ENCODE data around the gene GABARAPL2. TPM values are rescaled to one million over a fixed set of nuclear protein-coding genes. Genes with fewer than 3 reads are reported as not detected.

Gene GABARAPL2, protein sequence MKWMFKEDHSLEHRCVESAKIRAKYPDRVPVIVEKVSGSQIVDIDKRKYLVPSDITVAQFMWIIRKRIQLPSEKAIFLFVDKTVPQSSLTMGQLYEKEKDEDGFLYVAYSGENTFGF
- total RNA-seq: 75.0 and 79.0 TPM in 2 replicates
- long read RNA-seq, transcript GABARAPL2-201 (4 exons, 1,002 nt): major isoform, 63 of 65 reads
- long read RNA-seq, partial matches to known transcripts: 0 of 65 reads
- long read RNA-seq, other reads (novel, unspliced or antisense): 0 of 65 reads

DNA sequence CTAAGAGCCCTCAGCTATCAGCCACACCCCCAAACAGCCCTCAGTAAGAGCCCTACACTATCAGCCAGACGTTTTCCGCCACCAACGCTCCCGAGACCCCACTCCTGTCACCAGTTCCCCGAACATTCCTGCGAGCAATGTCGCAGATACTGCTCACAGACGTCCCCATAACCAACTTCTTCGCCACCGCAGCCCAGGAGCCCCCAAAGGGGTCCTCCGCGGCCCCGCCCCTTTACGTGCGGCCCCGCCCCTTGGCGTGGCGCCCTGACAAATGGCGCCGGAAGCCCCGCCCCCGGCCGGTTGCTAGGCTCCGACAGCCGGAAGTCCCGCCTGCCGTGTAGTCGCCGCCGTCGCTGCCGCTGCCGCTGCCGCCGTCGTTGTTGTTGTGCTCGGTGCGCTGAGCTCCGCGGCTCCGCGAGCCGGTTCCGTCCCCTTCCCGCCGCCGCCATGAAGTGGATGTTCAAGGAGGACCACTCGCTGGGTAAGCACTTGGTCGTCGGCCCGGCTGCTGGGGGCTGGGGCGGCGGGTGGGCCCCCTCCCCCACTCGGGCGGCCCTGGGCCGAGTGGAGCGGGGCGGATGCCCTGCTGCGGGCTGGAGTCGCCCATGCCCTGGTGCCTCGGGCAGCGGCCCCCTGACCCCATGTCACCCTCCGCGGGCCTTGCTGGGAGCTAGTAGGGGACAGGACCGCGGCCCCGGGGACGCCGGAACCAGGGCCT is at the start of gene GABARAPL2:
Gene GABARAPL2, plus strand, starts transcription at position 340 of the 718 bp plus-strand sequence. Its CDS starts 108 bp downstream, at position 448.
- peak within 1 kb of the TSS; percentile 100 for H3K4me3 Mint-ChIP-seq (ENCODE audit: low read depth)
- H3K36me3 Mint-ChIP-seq (ENCODE audit: insufficient read depth): peaks cover under 1% of the 10 kb centered on the region
- peak within 1 kb of the TSS; percentile 95 for H3K27ac Mint-ChIP-seq

DNA sequence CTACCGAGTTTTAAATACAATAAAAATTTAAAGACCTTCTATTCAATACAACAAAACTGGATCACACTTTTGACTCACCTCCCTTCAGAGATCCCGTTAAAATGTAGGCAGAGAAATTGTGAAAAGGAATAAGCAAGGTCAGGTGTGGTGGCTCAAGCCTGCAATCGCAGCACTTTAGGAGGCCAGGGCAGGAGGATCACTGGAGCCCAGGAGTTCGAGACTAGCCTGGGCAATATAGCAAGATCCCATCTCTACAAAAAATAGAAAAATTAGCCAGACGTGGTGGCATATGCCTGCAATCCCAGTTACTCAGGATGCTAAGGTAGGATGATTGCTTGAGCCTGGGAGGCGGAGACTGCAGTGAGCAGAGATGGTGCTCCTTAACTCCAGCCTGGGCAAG is 47.0 kb upstream of the GABARAPL2 start:
- DNase-seq (ENCODE audit: low spot score, unreplicated experiment): no peak
- TF ChIP-seq, protein P1, sequence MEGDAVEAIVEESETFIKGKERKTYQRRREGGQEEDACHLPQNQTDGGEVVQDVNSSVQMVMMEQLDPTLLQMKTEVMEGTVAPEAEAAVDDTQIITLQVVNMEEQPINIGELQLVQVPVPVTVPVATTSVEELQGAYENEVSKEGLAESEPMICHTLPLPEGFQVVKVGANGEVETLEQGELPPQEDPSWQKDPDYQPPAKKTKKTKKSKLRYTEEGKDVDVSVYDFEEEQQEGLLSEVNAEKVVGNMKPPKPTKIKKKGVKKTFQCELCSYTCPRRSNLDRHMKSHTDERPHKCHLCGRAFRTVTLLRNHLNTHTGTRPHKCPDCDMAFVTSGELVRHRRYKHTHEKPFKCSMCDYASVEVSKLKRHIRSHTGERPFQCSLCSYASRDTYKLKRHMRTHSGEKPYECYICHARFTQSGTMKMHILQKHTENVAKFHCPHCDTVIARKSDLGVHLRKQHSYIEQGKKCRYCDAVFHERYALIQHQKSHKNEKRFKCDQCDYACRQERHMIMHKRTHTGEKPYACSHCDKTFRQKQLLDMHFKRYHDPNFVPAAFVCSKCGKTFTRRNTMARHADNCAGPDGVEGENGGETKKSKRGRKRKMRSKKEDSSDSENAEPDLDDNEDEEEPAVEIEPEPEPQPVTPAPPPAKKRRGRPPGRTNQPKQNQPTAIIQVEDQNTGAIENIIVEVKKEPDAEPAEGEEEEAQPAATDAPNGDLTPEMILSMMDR (IDR thresholded peaks at IDR 0.05; ENCODE audit: unreplicated experiment): no peak
- Mint-ChIP-seq H3K4me1 (ENCODE audit: low read depth) (peaks cover 9% of the 10 kb centered on the region), H3K27ac (no peak overlapping the region), H3K9me3 (ENCODE audit: low read depth) (no peaks in the 10 kb centered on the region), H3K4me3 (ENCODE audit: low read depth) (no peak overlapping the region), H3K27me3 (no peaks in the 10 kb centered on the region), H3K36me3 (ENCODE audit: insufficient read depth) (no peaks in the 10 kb centered on the region)

More for the DNA sequence above, at the start of gene GABARAPL2:
- TF ChIP-seq, protein P1 (IDR thresholded peaks at IDR 0.05; ENCODE audit: unreplicated experiment): no peak
- DNase-seq (ENCODE audit: low spot score, unreplicated experiment): peak; percentile 89
- peaks cover 14% of the 10 kb centered on the region for H3K4me1 Mint-ChIP-seq (ENCODE audit: low read depth)
- H3K27me3 Mint-ChIP-seq: peaks cover 14% of the 10 kb centered on the region
- H3K9me3 Mint-ChIP-seq (ENCODE audit: low read depth): no peaks in the 10 kb centered on the region

DNA sequence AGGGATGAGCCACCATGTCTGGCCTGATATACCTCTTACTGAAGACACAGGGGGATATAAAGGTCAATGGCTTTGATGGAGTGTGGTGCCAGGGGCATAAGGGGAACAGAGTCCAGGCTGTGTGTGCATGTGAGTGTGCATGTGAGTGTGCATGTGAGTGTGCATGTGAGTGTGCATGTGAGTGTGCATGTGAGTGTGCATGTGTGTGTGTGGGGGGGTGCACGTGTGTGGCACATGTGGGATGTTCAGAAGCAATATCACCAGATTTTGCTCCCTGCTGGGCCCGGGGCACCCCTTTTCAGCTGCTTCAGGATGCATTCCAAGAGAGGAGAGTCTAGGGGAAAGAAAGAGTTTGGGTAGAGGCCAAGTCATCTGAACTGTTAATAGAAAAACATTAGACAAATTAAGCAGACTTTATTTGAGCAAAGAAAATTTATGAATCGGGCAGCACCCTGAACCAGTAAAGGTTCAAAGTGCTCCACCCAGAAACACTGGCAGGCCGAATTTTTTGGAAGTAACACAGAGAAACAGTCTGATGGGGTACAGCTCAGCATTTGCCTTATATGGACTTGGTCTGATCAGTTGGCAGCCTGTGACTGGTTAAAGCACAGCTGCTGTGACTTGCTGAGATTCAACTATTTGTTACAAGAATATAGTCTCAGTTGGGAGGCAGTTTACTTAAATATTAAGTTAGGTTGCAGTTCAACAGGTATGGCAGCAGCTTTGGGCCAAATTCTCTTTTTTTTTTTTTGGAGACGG is 40.0 kb upstream of the GABARAPL2 start:
- peak overlapping the region; percentile 37 for H3K27ac Mint-ChIP-seq
- no peak overlapping the region for H3K4me3 Mint-ChIP-seq (ENCODE audit: low read depth)
- peaks cover 1% of the 10 kb centered on the region for H3K36me3 Mint-ChIP-seq (ENCODE audit: insufficient read depth)
- H3K27me3 Mint-ChIP-seq: no peaks in the 10 kb centered on the region
- TF ChIP-seq, protein P1 (IDR thresholded peaks at IDR 0.05; ENCODE audit: unreplicated experiment): no peak
- H3K9me3 Mint-ChIP-seq (ENCODE audit: low read depth): no peaks in the 10 kb centered on the region
- no peak for DNase-seq (ENCODE audit: low spot score, unreplicated experiment)
- peaks cover 2% of the 10 kb centered on the region for H3K4me1 Mint-ChIP-seq (ENCODE audit: low read depth)

DNA sequence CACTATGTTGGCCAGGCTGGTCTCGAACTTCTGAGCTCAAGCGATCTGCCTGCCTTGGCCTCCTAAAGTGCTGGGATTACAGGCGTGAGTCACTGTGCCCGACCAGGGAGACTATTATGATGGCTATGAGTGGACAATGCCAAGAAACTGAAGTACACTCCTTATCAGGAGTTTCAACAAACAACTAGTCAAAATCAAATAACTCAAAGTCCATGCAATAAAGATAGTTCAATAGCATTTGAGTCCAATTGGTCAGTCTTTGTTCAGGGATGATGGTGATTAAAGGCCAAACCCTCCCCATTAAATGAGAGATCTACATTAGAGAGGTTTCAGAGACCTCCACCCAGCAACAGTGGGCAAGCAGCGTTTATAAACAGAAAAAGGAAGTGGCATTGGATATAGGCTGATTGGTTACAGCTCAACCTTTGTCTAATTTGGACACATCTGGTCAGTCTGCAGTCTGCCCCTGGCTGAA is 38.3 kb upstream of the GABARAPL2 start:
- no peak for DNase-seq (ENCODE audit: low spot score, unreplicated experiment)
- Mint-ChIP-seq H3K9me3 (ENCODE audit: low read depth) (no peaks in the 10 kb centered on the region), H3K27ac (peak overlapping the region; percentile 37), H3K27me3 (peaks cover 2% of the 10 kb centered on the region), H3K4me1 (ENCODE audit: low read depth) (peaks cover 2% of the 10 kb centered on the region), H3K4me3 (ENCODE audit: low read depth) (no peak overlapping the region), H3K36me3 (ENCODE audit: insufficient read depth) (peaks cover 1% of the 10 kb centered on the region)
- TF ChIP-seq, protein P1 (IDR thresholded peaks at IDR 0.05; ENCODE audit: unreplicated experiment): no peak
